ENCODE measurements around the gene GSK3A.
A peak's percentile ranks its signal among the peaks of the same experiment; 100 is the strongest.

- TF ChIP-seq CTCF (IDR thresholded peaks at IDR 0.05) (peak in 1 of 7 experiments; percentile 2), POLR2A (IDR thresholded peaks at IDR 0.05) (peak in 2 of 4 donors; percentile 77 to 96)
Measured at GRCh38 chr19:42268142-42268703, 25.8 kb upstream of the GSK3A start.
